Measurements from ENCODE around the gene STAT3.

The STAT3 gene

DNA sequence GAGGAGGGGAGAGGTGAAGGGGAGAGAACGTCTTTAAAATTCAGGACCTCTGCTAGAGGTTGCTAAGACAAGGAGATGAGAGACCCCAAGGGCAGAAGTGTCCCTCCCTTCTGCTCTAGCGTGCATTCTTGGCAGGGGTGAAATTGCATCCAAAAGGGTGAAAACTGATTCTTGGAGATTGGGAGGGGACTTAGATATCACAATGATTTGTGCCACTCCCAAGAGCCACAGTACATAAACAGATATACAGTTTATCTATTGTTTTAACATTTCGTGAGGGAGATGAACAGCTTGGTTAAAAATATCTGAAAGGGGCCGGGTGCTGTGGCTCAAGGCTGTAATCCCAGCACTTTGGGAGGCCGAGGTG is 22.1 kb upstream of the STAT3 start:
- Mint-ChIP-seq H3K4me3 (no peak overlapping the region), H3K27me3 (ENCODE audit: low read depth) (no peaks in the 10 kb centered on the region), H3K36me3 (ENCODE audit: low read depth) (no peaks in the 10 kb centered on the region), H3K9me3 (no peaks in the 10 kb centered on the region), H3K27ac (peak overlapping the region in 1 of 3 experiments; percentile 20), H3K4me1 (peaks cover 45% of the 10 kb centered on the region)
- TF ChIP-seq CTCF (IDR thresholded peaks at IDR 0.05; ENCODE audit: unreplicated experiment in 3 of 3): no peak

DNA sequence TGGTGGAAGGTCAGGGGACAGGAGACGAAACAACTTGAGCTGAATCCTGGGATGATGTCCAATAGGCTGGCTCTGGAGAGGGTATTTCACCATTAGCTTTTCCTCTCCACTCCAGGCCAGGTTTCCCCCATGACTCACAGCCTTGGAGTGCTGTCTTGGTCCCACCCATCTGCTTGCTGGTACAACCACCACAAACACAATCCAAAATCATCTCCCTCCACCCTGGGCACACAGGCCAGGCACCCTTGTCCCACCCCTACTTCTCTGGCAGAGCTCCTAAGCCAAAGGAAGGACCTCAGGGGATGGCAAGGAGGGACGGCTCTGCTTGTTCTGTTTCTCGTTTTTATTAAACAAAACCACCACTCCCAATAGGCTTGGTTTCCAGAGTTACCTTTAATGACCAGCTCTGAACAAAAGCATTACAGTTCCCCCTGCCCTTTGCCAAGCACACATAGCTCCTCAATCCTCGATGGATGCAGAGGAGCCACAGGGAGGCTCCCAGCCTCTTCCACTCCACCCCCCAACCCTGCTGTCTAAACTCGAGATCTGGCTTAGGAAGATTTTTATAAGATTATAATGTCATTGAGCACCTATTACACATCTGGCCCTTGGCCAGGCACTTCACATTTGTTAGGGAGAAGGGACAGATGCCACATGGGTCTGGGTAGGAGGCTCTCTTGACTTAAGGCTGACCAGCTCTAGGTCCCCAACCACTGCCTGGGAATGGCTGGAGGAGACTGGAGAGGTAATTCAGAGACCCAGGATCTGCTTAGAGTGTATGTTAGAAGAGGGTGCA is 21.5 kb upstream of the STAT3 start:
- no peaks in the 10 kb centered on the region for H3K9me3 Mint-ChIP-seq
- H3K4me1 Mint-ChIP-seq: peaks cover 40% of the 10 kb centered on the region
- no peak for TF ChIP-seq CTCF (IDR thresholded peaks at IDR 0.05; ENCODE audit: unreplicated experiment in 3 of 3)
- H3K4me3 Mint-ChIP-seq: no peak overlapping the region
- no peaks in the 10 kb centered on the region for H3K36me3 Mint-ChIP-seq (ENCODE audit: low read depth)
- H3K27me3 Mint-ChIP-seq (ENCODE audit: low read depth): peaks cover 4% of the 10 kb centered on the region
- peak overlapping the region in 2 of 3 experiments; percentile 5 to 20 for H3K27ac Mint-ChIP-seq

- no peaks in the 10 kb centered on the region for H3K9me3 Mint-ChIP-seq
- H3K27me3 Mint-ChIP-seq (ENCODE audit: low read depth): peaks cover 4% of the 10 kb centered on the region
- H3K36me3 Mint-ChIP-seq (ENCODE audit: low read depth): no peaks in the 10 kb centered on the region
- H3K4me1 Mint-ChIP-seq: peaks cover 40% of the 10 kb centered on the region
- H3K27ac Mint-ChIP-seq: peak overlapping the region in 2 of 3 experiments; percentile 54 to 55
- H3K4me3 Mint-ChIP-seq: no peak overlapping the region
- no peak for TF ChIP-seq CTCF (IDR thresholded peaks at IDR 0.05; ENCODE audit: unreplicated experiment in 3 of 3)
Observed at GRCh38 chr17:42408061-42408460, 19.8 kb upstream of the STAT3 start.

DNA sequence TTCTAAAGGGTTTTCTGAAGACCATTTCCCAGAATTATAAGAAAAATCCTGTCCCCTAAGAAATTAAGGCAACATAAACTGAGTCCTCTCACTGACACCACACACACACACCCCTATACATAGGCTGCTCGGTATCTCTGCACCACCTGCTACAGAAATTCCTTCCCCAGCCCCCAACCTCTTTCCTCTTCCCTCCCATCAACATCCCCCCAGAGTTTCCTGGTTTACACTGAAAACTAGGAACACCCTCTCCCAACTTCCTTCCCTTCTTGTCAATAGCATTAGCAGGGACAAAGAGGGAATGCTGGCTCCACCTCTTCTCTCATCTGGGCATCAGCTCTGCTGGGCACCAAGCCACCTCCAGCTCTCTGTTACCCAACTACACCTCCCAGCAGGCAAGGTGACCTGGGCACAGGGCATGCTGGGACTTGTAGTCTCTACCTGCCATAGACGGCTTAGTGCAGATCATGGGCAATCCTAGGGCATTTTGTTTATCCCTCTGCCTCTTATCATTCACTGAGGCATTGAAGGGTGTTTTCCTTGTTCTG is 19.1 kb upstream of the STAT3 start:
- H3K9me3 Mint-ChIP-seq: no peaks in the 10 kb centered on the region
- H3K27me3 Mint-ChIP-seq (ENCODE audit: low read depth): peaks cover 8% of the 10 kb centered on the region
- peak overlapping the region in 2 of 3 experiments; percentile 36 to 55 for H3K27ac Mint-ChIP-seq
- H3K4me1 Mint-ChIP-seq: peaks cover 42% of the 10 kb centered on the region
- H3K36me3 Mint-ChIP-seq (ENCODE audit: low read depth): no peaks in the 10 kb centered on the region
- peak overlapping the region in 1 of 3 experiments; percentile 11 for H3K4me3 Mint-ChIP-seq
- no peak for TF ChIP-seq CTCF (IDR thresholded peaks at IDR 0.05; ENCODE audit: unreplicated experiment in 3 of 3)

DNA sequence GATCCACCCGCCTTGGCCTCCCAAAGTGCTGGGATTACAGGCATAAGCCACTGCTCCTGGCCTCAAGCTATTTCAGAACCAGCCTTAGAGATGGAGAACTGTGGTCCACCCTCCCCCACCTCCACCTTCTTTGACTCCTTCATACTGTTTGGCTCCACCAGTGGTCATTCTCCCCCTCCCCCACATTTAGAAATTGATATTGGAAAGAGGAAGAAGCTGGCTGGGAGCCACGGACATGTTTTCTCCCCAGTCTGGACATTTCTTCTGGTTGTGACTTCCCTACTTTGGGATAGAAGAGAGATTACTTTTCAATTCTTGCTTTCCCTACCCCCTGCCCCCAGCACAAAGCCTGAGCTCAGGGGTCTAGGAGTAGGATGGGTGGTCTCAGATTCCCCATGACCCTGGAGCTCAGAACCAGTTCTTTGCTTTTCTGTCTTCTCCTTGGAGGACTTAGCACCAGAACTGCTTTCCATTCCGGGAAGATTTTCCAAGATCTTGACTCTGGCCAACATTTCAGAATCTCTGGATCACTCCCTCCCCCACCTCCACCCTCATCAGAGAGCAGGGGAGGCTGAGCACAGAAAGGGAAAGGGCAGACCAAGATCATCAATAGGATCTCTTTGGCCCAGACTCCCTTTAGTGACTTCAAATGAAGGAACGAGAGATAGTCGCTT is 18.5 kb upstream of the STAT3 start:
- Mint-ChIP-seq H3K4me1 (peaks cover 42% of the 10 kb centered on the region), H3K9me3 (no peaks in the 10 kb centered on the region), H3K4me3 (peak overlapping the region in 1 of 3 experiments; percentile 31), H3K36me3 (ENCODE audit: low read depth) (no peaks in the 10 kb centered on the region), H3K27me3 (ENCODE audit: low read depth) (peaks cover 11% of the 10 kb centered on the region), H3K27ac (peak overlapping the region in 2 of 3 experiments; percentile 36 to 55)
- TF ChIP-seq CTCF (IDR thresholded peaks at IDR 0.05; ENCODE audit: unreplicated experiment in 3 of 3): no peak

Data from nephron (organoid).